Erythroblast (primary cell): ENCODE data around the gene HIPK2.

ENCODE experiments used
- GATA1 ChIP-seq: IDR thresholded peaks from 2 replicates; pipeline ENCODE4 v1.6.1; 2011; ENCODE audit warnings: low read depth, mild to moderate bottlenecking, control low read depth, low read length, moderate library complexity
- POLR2A ChIP-seq: IDR thresholded peaks from 2 replicates; pipeline ENCODE4 v1.6.1; 2011; ENCODE audit warnings: mild to moderate bottlenecking, low read length

- TF ChIP-seq POLR2A (no peak), GATA1 (no peak)
Measured at GRCh38 chr7:139536152-139536551, 241.6 kb downstream of the HIPK2 start.
